ENCODE measurements around the gene RALA. TPM values are rescaled to one million over a fixed set of nuclear protein-coding genes. Genes with fewer than 3 reads are reported as not detected.

RALA gene
- total and polyA plus RNA-seq, 10 of the 15 experiments (the other 5 are each of a cell fraction or from before 2014, with no cell fraction given), result 7.5 to 53.3 (median 23.1) TPM

GRCh38 chr7:39749717-39750116 lies 126.3 kb downstream of the RALA start (continued):
- TF ChIP-seq NR2C1 (IDR thresholded peaks at IDR 0.05) (no peak), DPF2 (IDR thresholded peaks at IDR 0.05) (no peak), JUND (IDR thresholded peaks at IDR 0.05; ENCODE audit: low read depth, low read length) (no peak), RB1 (IDR thresholded peaks at IDR 0.05; ENCODE audit: borderline replicate concordance) (no peak), SIX5 (IDR thresholded peaks at IDR 0.05; ENCODE audit: low read depth, low read length, severe bottlenecking) (no peak), CTCF (IDR thresholded peaks at IDR 0.05 in 2 of 3, conservative IDR thresholded peaks at IDR 0.05 in 1 of 3; ENCODE audit: control insufficient read depth in 2 of 3, extremely low read depth in 1 of 3, insufficient read depth in 1 of 3, low read depth in 3 of 3, low read length in 3 of 3) (no peak), BMI1 (IDR thresholded peaks at IDR 0.05; ENCODE audit: borderline replicate concordance) (no peak), IRF5 (IDR thresholded peaks at IDR 0.05; ENCODE audit: borderline replicate concordance) (no peak), HDAC6 (IDR thresholded peaks at IDR 0.05; ENCODE audit: unreplicated experiment) (no peak), PAX8 (IDR thresholded peaks at IDR 0.05) (no peak), TCF7 (IDR thresholded peaks at IDR 0.05; ENCODE audit: borderline replicate concordance) (no peak), NFIC (IDR thresholded peaks at IDR 0.05; ENCODE audit: low read depth, low read length) (no peak), ZNF622 (IDR thresholded peaks at IDR 0.05) (no peak)
